Non-pigmented ciliary epithelial cell (primary cell): Measurements from ENCODE around the gene MPP1.

Source experiments
- DNase-seq: peaks from one replicate; pipeline ENCODE4 v3.0.0-alpha.2; 2010; ENCODE audit warnings: low read depth

MPP1 gene

DNA sequence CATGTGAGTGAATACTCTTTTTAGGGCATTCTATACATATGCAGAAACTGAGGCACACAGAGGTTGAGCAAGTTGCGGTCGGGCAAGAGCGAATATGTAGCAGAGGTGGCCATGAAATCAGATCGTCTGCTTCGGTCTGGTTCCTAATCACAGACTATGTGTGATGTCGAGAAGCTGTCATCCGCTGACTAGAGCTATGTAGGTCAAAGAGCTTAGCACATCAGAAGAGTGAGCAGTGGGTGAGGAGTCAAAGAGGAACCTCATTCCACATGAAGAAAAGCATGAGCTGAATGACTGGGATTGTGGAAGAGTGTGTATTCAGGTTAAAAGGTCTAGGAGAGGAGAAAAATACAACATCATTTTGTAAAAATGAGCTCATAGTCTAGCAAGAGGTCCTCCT is 73.4 kb downstream of the MPP1 start:
- DNase-seq: no peak

DNA sequence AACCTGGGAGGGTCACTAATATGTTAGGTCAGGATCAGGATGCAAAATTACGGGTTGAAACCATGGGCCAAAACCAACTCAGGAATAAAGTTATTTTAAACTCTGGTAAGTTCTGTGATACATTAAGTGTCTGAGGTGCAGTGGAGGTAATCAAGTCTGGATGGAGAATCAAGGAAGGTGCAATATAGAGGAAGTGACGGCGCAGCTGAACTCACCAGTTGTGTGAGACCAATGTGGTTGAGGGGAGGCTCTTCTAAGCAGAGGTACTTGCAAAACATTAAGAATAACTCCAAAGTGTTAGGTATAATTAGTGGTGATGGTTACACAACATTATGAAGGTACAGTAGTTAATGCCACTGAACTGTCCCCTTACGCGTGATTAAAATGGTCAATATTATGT is 74.1 kb downstream of the MPP1 start:
- DNase-seq: no peak

DNA sequence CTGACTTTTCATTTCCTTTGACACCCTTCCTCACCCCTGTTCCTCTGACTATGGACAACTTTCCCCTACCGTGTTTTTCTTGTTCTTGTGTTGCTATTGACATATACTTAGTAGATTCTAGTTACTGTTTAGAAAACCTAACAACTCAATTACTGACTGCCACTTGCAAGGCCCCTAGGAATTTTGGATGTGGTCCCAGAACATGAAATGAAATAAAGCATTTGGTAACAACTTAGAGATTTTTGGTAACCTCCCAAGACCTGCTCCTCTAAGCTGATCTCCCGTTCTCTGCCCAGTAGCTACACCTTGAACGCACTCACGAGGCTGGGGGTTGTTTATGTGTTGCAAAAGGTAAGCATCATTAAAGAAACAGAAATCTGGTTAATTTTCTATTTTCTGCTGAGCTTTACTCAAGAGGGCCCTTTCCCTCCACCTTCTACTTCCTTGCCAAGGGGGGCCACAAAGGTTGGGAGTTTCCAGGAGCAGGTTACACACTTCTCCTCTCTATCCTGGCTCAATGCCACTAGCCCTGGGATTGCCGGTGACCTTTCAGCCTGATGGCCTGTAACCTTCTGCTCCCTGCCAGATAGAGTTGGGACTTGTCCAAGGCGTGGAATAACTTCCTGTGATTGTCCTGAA is 74.9 kb downstream of the MPP1 start:
- DNase-seq: no peak

DNA sequence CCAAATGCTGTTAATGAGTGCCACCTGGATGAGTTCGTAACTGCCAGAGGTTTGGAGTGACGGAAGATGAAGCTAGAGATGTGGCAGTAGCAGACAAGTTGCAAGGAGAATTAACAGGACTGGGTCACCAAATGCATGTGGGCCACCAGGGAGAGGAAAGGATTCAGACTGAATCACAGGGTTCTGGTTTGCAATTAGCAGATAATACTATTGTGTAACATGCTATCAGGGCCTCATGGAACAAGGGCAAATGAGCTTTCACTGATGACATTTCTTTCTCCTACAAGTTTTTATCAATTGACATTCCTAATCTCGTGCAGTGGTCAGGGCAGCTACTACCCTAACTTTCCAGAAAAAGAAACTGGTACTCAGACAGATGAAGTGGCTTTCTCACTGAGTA is 75.8 kb downstream of the MPP1 start:
- no peak for DNase-seq
